H1 (cell line): ENCODE results near the gene AURKB. TPM values are rescaled to one million over a fixed set of nuclear protein-coding genes. Genes with fewer than 3 reads are reported as not detected.

Experiments
- ATF2 ChIP-seq: IDR thresholded peaks from 2 replicates; pipeline ENCODE4 v1.6.1; 2012; ENCODE audit warnings: low read length, inconsistent platforms
- BACH1 ChIP-seq: IDR thresholded peaks from 2 replicates; pipeline ENCODE4 v1.6.1; 2012; ENCODE audit warnings: low read length, improper control_type of control experiment
- CHD2 ChIP-seq: IDR thresholded peaks from 2 replicates; pipeline ENCODE4 v1.6.1; 2012; ENCODE audit warnings: low read length, improper control_type of control experiment
- CREB1 ChIP-seq: IDR thresholded peaks from 2 replicates; pipeline ENCODE4 v1.6.1; 2012; ENCODE audit warnings: inconsistent platforms
- EGR1 ChIP-seq: IDR thresholded peaks from 2 replicates; pipeline ENCODE4 v1.6.1; 2011; ENCODE audit warnings: low read depth, low read length, borderline replicate concordance
- GABPA ChIP-seq: IDR thresholded peaks from 2 replicates; pipeline ENCODE4 v1.6.1; 2011; ENCODE audit warnings: mild to moderate bottlenecking, low read length, moderate library complexity, borderline replicate concordance; ENCODE audit not compliant: insufficient read depth
- JUN ChIP-seq: IDR thresholded peaks from 2 replicates; pipeline ENCODE4 v1.6.1; 2011; ENCODE audit warnings: low read depth, mild to moderate bottlenecking, improper control_type of control experiment, low read length
- NRF1 ChIP-seq: IDR thresholded peaks from 2 replicates; pipeline ENCODE4 v1.6.1; 2011; ENCODE audit warnings: mild to moderate bottlenecking, low read depth, low read length, improper control_type of control experiment
- PHF8 ChIP-seq: fragments of 200-600 bp; sonication (generic); conservative IDR thresholded peaks from 2 replicates; pipeline ENCODE4 v1.7.1; 2012; ENCODE audit warnings: low read depth, mild to moderate bottlenecking, inconsistent platforms, low read length, moderate library complexity
- POLR2AphosphoS5 ChIP-seq: IDR thresholded peaks from 2 replicates; pipeline ENCODE4 v1.6.1; 2011; ENCODE audit warnings: low read depth, low read length
- RAD21 ChIP-seq, 2 experiments: IDR thresholded peaks in 1 of 2; conservative IDR thresholded peaks in 1 of 2; 2 replicates each; pipeline ENCODE4 v1.6.1; 2011; ENCODE audit warnings: low read depth in 2 of 2, low read length in 2 of 2, improper control_type of control experiment in 1 of 2, inconsistent platforms in 1 of 2, mild to moderate bottlenecking in 1 of 2, moderate library complexity in 1 of 2
- SAP30 ChIP-seq: fragments of 300-600 bp; sonication (generic); IDR thresholded peaks from 2 replicates; pipeline ENCODE4 v1.7.1; 2012; ENCODE audit warnings: low read length, moderate library complexity, mild to moderate bottlenecking, inconsistent platforms; ENCODE audit not compliant: insufficient read depth, insufficient replicate concordance
- SIN3A ChIP-seq, 2 experiments: IDR thresholded peaks in 1 of 2; conservative IDR thresholded peaks in 1 of 2; 2 replicates each; pipeline ENCODE4 v1.6.1; 2011 to 2012; ENCODE audit warnings: low read length in 2 of 2, improper control_type of control experiment in 1 of 2, low read depth in 1 of 2, mild to moderate bottlenecking in 1 of 2
- SIX5 ChIP-seq: IDR thresholded peaks from 2 replicates; pipeline ENCODE4 v1.6.1; 2011; ENCODE audit warnings: mild to moderate bottlenecking, low read depth, low read length
- SP2 ChIP-seq: IDR thresholded peaks from 2 replicates; pipeline ENCODE4 v1.6.1; 2012; ENCODE audit warnings: mild to moderate bottlenecking, low read length, inconsistent platforms
- SP4 ChIP-seq: IDR thresholded peaks from 2 replicates; pipeline ENCODE4 v1.6.1; 2012; ENCODE audit warnings: low read length, inconsistent platforms
- SUZ12 ChIP-seq: fragments of 200-600 bp; sonication (generic); IDR thresholded peaks from 2 replicates; pipeline ENCODE4 v1.6.1; 2012; ENCODE audit warnings: mild to moderate bottlenecking, inconsistent platforms, low read length, moderate library complexity, mixed read lengths
- TAF1 ChIP-seq: IDR thresholded peaks from 2 replicates; pipeline ENCODE4 v1.6.1; 2011; ENCODE audit warnings: mild to moderate bottlenecking, low read depth, low read length
- TAF7 ChIP-seq: optimal IDR thresholded peaks from 2 replicates; pipeline ENCODE3; 2011; ENCODE audit warnings: low read depth, mild to moderate bottlenecking, inconsistent platforms, low read length, moderate library complexity, borderline replicate concordance
- TEAD4 ChIP-seq: IDR thresholded peaks from 2 replicates; pipeline ENCODE4 v1.6.1; 2012; ENCODE audit warnings: low read depth, low read length, inconsistent platforms, mixed read lengths
- ZNF274 ChIP-seq: IDR thresholded peaks from 2 replicates; pipeline ENCODE4 v1.7.0; 2012; ENCODE audit warnings: low read length, borderline replicate concordance; ENCODE audit errors: extremely low read depth
- polyA plus RNA-seq, 7 experiments: library from polyadenylated mRNA; depleted of rRNA in 3 of 7; stranded (reverse) in 5 of 7; unstranded in 2 of 7; fragments of >200 nt in 5 of 7; fragments of 200-250 nt in 2 of 7; gene quantifications; 1 replicate in 5 of 7; 2 replicates in 1 of 7; 4 replicates in 1 of 7; pipeline versions ENCODE4 v1.2.1 to v1.2.3, GENCODE V29; 2011 to 2013; ENCODE audit warnings: missing spikeins in 2 of 7, mixed read lengths in 2 of 7
- total RNA-seq: library from RNA; stranded (reverse); fragmentation: NEBNext Ultra II Directional; extraction: Animal tissue kit (Norgen Biotek cat#: 25700); gene quantifications from 2 replicates; pipeline ENCODE4 v1.2.1, GENCODE V29; 2021
- TF ChIP-seq, protein P1 (sequence below): IDR thresholded peaks from 2 replicates; pipeline ENCODE4 v1.6.1; 2011; ENCODE audit warnings: low read length, improper control_type of control experiment

Gene AURKB
- total and polyA plus RNA-seq, 2 of the 8 experiments (the other 6 are each of a cell fraction or from before 2014, with no cell fraction given), result 102 to 160 TPM

DNA sequence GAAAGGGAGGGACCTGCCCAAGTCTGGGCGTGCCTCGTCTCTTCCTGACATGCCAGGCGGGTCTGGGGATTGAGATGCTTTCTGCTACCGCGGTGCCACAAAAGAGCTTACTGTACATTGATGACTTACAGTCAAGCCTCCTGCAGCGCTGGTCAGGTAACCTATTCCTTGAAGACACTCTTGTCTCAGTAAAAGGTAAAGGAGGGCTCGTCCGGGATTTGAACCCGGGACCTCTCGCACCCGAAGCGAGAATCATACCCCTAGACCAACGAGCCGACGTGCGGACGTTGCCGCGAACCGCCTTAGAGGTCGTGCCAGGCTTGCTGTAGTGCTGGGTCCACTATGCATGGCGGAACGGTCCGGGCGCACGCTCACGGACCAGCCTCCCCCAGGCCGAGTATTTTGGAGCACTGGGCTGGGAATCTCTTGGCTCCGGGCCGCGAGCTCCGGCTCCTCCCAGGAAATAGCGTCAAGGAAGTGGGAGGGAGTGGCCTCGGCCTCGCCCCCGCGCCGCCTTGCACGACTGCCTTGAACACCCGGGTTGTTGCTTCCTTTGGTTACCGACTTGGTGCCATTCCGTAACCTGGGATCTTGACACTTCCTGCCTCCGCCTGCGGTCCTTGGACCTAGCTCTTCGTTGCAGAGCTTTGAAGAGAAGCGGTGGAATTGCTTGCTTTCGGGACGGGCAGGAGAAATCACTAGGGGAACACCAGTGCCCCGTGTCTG is 12.4 kb upstream of the AURKB start (continued):
- peak; percentile 82 for TF ChIP-seq SAP30
- peak; percentile 87 for TF ChIP-seq TEAD4
- no peak for TF ChIP-seq TAF7
- no peak; the same call in 1 of the 2 replicates for TF ChIP-seq ATF2
- no peak for TF ChIP-seq SP2
- TF ChIP-seq POLR2AphosphoS5, result no peak; the same call in 1 of the 2 replicates
- TF ChIP-seq SP4, result peak; percentile 18
- no peak for TF ChIP-seq CHD2
- peak; percentile 29; the same call in 1 of the 2 replicates for TF ChIP-seq PHF8
- TF ChIP-seq BACH1, result no peak
- TF ChIP-seq JUN, result no peak
- TF ChIP-seq GABPA, result no peak; the same call in 1 of the 2 replicates
- TF ChIP-seq SIN3A (conservative IDR thresholded peaks at IDR 0.05 in 1 of 2, IDR thresholded peaks at IDR 0.05 in 1 of 2; ENCODE audit: low read depth in 1 of 2, low read length in 2 of 2), result 0 out of 4 replicates have a peak, but pooled peaks have one; percentile 29 to 39
- peak; percentile 86 for TF ChIP-seq EGR1
- TF ChIP-seq SUZ12, result no peak
- TF ChIP-seq, protein P1, sequence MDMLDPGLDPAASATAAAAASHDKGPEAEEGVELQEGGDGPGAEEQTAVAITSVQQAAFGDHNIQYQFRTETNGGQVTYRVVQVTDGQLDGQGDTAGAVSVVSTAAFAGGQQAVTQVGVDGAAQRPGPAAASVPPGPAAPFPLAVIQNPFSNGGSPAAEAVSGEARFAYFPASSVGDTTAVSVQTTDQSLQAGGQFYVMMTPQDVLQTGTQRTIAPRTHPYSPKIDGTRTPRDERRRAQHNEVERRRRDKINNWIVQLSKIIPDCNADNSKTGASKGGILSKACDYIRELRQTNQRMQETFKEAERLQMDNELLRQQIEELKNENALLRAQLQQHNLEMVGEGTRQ, result no peak
- TF ChIP-seq RAD21 (IDR thresholded peaks at IDR 0.05 in 1 of 2, conservative IDR thresholded peaks at IDR 0.05 in 1 of 2; ENCODE audit: low read depth in 2 of 2, low read length in 2 of 2), result no peak
- TF ChIP-seq NRF1, result peak; percentile 41; the same call in 1 of the 2 replicates
- no peak for TF ChIP-seq ZNF274
- TF ChIP-seq SIX5, result no peak
- peak; percentile 69 for TF ChIP-seq CREB1
- peak; percentile 65 for TF ChIP-seq TAF1
